HG03521 (cell line): Measurements from ENCODE around the gene UFD1.
A peak's percentile ranks its signal among the peaks of the same experiment; 100 is the strongest.

ENCODE experiments used
- ATAC-seq: cut with Tn5 transposase; IDR thresholded peaks from one replicate; pipeline ENCODE4 v1.9.1; 2021; ENCODE audit warnings: mild to moderate bottlenecking, moderate library complexity; ENCODE audit not compliant: unreplicated experiment

UFD1 gene, protein sequence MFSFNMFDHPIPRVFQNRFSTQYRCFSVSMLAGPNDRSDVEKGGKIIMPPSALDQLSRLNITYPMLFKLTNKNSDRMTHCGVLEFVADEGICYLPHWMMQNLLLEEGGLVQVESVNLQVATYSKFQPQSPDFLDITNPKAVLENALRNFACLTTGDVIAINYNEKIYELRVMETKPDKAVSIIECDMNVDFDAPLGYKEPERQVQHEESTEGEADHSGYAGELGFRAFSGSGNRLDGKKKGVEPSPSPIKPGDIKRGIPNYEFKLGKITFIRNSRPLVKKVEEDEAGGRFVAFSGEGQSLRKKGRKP

DNA sequence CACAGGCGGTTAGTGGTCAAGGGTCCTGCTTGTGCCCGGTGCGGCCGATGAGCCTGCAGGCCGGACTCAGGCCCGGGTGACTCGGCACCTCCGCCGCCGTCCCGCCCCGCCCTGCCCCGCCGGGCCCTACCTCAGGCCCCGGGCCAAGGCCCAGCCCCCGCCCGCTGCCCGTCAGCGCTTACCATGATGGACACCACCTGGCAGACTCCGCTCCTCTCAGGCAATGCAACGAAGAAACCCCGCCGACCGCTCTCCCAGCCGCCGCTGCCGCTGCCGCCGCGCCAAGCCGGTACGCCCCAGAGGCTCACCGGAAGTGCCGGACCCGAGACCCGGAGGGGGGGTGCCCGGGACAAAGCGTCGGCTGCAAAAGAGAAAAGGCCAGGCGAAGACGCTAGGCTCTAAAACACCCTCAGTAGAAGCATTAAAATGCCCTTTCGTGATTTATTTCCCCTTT is at the start of gene UFD1:
Gene UFD1, minus strand, starts transcription at position 293 of the 454 bp plus-strand sequence. Its CDS starts 108 bp downstream, at position 185.
- peak; percentile 47 for ATAC-seq

DNA sequence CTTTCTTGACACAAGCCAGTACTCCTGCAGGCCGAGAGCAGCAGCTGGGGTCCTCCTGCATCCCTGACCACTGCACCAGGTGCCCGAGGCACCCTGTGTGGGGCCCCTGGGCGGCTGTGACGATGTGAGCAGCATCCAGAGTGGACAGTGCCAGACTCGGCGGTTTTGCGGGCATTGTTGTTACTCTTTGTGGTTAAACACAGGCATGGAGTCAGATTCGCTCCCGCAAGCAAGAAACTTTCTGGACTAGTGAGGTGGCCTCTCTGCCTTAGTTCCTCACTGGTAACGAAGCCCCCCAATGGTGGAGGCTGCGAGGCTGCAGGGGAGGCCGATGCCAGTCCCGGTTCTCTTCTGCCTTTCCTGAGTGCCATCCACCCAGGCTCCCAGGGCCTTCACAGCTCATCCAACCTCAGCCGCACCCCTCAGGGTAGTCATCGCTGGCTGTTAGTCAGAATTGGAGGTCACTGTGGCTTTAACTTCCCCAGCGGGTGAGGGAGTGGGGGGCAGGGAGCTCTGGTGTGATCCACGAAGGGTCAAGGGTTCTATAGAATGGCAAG is 48.9 kb upstream of the UFD1 start:
- ATAC-seq: no peak

DNA sequence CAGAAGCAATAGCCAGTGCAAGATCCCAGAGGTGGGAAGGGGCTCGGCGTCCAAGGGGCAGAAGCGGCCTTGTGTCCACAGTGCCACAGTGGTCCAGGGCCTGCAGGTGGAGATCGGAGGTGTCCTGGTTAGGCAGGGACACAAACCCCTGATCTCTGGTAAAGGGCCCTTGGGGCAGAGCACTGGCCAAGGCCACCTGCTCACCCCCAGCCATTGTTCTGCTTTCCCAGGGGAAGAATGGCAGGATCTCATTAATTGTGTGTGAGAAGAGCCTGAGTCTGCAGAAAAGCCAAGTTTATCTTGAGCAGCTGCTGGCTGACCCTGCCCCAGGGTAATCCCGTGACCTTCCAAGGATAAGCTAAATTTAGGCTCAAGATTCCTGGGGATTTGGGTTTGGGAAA is 48.3 kb upstream of the UFD1 start:
- no peak for ATAC-seq

DNA sequence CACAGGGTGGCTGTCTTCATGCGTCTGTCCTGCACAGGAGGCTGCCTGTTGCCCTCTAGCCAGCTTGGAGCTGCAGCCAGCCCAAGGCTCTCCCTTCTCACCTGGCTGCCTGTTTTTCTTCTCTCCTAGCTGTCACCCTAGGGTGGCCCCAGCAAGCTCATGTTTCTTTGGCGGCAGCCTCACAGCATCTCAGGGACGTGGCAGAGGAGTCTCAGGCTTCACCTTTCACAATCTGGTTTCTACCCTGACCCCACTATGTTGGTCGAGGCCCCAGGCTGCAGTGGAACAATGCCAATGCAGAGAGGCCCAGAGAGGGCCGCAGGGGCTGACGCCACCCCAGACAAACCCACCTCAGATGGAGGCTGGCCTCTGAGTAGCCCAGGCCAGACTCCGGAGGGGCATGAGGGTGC is 47.7 kb upstream of the UFD1 start:
- no peak for ATAC-seq

DNA sequence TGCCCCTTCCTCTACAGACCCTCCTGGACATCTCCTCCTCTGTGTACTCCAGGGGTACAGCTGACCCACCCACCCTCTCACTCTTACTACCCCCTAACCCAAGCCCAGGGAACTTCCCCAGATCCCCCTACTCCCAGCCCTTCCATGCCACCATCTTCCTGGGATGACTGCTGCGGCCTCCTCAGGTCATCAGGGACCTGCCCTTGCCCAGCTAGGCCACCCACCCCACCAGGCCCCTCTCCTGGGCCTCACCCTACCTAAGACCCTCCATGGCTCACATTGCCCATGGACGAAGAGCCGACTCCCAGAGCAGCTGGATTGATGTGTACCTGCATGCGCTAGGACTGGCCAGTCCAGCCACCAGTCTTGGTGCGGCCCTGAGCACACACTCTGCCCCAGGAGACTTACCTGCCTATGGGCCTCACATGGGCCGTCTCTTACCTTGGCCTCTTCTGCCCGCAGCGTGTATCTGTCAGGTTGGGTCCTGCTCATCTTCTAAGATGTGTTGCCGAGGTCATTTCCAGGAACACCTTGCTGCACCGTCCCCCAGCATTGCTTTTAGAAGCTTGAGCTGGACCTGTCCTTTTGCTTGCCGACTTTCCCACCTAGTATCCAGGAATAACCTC is 47.2 kb upstream of the UFD1 start:
- no peak for ATAC-seq

DNA sequence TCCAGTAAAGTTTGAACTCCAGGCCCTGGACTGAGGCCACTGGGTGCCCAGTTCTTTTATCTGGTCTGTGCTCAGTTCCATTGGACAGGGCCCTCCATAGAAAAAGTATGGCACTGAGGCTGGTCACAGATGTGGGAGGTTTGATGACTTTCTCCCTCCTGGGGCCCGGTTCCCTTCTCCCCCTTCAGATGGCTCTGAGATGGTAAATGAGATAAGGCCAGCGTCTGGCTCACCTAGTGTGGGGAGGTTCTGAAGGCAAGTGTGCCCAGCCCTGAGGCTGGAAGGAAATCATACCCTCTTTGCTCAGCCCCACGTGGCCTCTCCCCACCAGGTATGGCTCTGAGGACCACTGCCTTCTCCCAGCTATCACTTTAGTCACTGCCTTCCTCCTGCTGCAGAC is 46.7 kb upstream of the UFD1 start:
- no peak for ATAC-seq

DNA sequence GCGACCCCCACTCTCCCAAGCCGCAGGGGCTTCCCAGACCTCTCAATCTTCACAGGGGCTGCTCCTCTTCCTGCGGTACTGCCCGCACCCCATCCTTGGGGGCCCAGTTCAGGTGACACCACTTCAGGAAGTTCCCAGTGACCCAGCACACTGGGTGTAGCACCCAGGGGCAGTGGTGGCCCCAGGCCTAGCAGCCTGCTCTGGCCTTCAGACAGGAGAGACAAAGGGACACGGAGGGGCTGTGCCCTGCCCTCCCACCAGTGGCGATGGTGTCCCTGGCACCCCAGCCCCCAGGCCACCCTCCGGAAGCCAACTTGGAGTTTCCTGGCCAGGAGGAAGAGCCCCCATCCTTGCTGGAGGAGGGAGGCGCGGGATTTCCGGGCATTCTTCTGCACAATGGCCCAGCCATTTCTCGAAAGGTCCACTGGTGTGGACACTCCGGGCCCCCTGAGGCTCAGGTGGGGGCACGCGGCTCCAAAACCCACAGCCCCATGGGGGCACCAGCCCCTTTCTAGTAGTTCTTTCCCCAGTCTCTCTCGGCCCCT is 46.2 kb upstream of the UFD1 start:
- ATAC-seq: no peak

DNA sequence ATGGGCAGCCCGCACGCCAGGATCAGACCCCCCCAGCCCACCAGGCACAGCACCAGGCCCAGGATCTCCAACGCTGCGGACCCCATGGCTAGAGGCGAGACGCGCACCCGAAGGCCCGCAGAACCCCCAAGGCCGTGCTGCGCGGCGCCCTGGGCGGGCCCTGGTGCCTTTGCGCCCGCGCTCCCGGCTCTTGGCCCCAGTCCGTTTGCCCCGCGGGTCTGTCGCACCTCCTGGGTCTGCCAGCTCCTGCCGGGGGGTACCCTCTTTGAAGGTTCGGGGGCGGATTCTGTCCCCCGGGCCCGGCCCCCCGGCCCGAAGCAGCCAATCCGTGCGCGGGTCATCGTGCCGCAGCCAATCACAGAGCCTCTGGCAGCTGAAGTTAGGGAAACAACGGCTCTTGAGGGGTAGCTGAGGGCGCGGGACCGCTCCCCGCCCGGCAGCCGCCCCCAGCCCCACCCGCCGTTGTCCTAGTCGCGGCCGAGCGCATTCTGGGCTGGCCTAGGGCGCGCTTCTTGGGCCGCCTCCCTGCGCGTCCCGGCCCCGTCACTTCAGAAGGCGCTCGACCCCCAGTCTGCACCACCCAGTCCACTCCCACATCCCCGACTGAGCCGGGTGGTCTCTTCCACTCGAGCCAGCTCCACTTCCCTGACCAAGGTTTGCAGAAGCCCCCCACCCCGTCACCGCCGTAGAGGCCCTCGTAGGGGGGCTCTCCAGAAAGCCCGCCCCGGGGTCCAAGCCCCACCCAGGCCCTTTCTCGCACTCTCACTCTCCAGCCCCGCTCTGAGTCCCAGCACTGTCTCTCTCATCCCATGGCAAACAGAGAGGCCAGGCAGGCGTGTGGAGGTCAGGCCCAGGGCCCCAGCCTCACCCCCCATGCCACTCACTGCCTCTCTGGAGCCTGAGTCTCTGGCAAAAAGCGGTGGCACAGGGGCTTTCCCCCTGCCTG is 45.5 kb upstream of the UFD1 start, which contains the start of gene CLDN5:
Gene CLDN5, minus strand, starts transcription at position 241 of the 946 bp plus-strand sequence. Its CDS starts 155 bp downstream, at position 86.
- no peak for ATAC-seq

DNA sequence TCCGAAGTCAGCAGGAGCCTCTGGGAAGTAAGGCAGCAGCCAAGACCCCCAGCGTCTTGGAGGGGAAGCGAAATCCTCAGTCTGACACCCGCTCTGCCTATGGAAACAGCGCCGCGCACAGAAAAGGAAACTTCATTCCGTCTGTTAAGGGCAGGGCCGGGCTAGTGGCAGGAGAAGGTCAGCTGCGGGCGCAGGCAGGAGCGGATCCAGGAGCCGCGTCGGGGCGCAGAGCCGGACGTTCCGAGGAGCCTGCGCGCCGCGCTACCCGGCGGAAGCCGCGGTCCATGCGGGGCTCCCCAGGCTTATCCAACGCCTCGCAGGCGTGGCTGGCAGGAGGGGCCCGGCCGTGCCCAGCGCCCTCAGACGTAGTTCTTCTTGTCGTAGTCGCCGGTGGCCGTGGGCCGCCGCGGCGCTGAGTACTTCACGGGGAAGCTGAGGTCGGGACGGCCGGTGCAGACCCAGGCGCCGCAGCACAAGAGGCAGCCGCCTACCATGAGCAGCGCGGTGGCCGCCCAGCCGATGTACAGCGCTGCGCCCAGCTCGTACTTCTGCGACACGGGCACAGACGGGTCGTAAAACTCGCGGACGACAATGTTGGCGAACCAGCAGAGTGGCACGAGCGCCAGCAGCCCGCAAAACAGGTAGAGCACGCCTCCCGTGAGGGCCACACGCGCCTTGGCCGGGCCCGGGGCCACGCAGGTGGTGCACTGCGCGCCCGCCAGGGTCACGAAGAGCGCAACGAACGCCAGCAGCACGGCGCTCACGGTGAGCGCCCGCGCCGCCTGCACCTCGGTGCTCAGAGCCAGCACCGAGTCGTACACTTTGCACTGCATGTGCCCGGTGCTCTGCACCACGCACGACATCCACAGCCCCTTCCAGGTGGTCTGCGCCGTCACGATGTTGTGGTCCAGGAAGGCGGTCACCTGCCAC is 44.5 kb upstream of the UFD1 start:
- ATAC-seq: no peak

DNA sequence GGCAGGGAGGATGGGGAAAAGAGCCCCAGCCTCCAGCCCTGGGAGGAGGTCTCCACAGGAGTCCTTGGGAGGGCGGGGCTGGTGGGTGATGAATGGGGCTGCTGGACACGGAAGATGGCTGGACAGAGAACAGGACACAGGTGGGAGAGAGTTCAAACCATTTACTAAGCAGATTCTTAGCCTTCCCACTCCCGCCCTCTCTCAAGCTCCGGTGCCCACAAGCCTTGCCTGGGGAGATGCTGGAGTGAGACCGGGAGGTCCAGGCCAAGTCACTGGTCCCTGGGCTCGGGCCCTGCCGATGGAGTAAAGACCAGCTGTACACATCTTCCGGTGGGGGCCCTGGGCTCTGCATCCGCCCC is 43.9 kb upstream of the UFD1 start:
- no peak for ATAC-seq

DNA sequence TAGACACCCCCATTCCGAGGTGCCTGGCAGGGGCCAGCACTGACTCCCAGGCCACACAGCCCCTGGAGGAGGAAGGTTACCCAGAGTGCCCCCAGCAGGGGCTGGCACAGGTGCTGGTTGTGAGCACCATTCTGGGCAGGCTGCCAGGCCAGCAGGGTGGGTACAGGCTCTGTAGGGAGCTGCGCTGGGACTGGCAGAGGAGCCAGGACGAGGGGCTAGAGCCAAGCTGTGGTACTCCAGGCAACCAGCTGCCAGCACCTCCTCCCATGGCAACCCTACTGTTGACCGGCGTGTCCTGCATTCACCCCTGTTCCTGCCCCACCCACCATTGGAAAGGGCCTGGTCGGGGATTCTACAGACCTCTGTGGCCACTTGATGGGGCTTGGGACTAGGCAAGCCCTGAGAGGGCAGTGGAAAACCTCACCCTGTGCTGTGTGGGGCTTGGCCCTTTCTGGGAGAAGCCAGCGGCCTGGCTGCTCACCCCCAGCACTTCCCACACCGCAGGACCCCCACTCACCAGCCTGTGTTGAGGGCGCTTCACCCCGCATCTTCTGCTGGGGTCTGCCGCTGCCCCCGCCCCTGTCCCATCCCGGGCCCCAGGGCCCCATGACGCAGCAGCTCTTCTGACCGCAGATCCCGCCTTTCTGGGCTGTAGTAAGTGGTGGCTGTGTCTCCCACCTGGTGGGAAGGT is 43.3 kb upstream of the UFD1 start:
- ATAC-seq: no peak

DNA sequence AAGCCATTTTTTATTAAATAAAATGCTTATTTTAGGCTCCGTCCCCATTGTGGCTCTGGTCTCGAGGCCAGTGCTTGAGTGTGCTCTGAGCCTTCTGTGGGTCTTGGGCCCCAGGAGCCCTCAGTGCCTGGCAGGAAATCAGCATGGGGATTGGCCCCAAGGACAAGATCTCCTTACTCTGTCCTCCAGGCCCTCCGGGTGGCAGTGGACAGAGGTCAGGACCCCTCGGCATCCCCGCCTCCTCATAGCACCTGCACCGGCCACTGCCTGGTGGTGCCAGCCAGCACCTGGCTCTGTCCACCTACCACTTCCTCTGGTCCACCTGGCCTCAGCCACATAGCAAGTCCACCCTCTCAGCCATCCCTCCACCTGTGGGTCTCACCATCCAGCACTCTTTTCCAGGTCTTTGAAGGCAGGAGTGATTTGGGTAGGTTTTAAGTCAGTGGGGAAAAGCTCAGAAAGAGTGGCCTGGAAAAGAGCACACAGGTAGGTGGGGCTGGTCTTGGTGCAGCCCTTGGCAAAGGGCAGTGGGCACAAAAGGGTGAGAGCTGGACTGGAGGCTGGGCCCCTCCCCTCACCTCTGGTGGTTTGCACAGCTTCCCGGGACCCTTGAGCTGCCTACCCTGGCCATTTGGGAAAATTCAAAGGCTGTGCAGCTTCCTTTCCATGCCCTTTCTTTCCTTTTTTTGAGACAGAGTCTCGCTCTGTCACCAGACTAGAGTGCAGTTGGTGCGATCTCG is 41.7 kb upstream of the UFD1 start:
- no peak for ATAC-seq

DNA sequence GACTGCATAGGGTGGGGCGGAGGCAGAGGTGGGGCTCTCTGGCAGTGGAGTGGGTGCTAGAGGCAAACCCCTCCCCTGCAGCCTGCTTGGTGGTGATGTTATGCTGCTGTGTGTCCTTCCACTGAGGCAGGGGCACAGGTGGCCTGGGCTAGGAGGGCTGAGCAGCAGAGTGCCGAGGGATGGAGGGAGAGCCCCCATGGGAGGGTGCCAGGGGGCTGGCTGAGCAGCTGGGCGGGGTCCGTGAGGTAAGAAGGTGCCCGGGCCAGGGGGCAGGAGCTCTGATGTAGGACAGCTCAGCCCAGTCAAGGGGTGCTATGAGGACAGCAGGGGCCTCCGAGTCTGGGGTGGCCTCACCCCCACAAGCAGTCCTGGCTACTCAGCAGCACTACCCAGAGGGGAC is 41.0 kb upstream of the UFD1 start:
- no peak for ATAC-seq

DNA sequence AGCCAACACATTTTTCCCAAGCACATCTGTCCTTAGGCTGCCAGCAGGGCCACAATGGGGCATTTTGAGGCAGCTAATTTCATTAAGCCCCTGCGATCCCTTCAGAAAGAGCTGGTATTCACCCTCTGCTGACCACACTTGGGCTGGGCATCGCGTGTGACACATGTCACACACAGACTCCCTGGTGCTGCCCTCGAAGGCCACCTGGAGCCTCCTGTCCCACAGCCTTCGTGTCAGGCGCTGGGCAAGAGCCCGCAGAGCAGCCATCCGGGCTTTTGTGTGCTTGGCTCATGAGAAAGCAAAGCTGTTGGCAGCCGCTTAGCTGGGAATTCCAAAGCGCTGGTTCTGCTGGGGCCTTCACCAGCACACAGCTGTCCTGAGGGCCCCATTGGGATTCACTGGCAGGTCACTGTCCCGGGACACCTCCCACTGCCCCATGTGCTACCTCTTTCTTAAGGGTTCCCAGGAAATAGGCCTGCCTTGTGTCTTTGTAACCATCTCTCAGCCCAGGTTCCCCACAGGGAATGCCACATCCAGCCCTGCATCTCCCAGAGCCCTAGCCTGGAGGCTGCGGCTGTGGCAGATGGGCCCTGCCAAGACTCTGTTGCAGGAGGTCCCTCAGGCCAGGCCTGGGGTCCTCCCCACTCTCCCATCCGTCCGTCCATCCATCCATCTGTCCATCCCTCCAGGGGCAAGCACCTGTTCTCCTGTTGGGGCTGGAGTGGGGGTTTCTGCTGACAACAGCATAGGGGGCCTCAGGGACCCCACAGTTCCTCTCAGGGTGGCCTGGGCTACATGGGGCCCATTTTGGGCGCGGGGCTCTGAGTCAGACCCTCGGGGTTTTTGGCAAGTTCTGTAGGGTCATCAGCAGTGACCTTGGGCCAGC is 40.3 kb upstream of the UFD1 start:
- no peak for ATAC-seq

DNA sequence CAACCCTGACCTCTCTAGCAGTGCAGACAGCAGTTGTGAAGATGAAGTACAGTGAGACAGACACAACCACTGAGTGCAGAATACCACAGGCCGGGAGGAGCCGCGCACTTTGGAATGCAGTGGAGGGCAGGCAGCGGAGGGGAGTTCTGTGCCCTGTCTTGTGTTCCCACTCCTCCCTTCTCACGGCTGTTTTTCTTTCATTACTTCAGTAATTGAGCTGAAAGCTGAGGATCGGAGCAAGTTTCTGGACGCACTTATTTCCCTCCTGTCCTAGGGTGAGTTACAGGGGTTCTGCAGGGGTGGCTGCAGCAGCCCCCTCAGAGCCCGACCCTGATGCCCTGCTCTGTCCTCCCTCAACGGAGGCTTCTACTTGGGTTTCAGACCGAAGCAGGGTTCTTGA is 39.6 kb upstream of the UFD1 start:
- ATAC-seq: no peak

DNA sequence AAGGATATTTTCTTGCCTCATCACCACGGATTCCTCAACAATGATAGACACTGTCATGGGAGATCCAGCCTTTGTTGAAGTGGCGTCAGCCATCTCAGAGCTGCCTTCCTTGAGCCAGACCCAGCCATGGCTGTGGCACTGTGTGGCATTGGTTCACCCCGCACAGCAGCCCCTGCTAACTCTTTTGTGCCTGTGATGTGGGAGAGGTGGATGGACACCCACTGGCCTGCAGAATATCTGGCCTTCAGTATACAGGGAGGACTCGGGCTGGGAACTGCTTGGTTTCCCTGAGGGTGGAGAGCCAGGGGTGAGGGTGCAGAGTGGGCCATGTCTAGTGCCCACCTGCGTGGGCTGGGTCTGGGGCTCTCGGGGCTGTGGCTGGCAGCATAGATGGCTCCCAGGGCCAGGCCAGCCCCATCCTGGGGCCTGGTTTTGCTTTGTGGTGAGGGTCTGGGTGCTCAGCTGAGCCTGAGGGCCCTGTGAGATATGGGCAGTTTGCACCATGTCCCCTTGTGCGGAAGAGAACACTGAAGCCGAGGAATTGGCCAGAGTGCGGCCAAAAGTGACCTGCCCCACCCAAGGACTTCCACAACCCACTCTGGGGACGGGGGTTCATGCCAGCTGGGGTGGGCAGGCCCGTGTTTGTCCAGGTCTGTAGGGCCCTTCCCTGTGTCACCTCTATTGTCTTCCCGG is 39.1 kb upstream of the UFD1 start:
- ATAC-seq: no peak

DNA sequence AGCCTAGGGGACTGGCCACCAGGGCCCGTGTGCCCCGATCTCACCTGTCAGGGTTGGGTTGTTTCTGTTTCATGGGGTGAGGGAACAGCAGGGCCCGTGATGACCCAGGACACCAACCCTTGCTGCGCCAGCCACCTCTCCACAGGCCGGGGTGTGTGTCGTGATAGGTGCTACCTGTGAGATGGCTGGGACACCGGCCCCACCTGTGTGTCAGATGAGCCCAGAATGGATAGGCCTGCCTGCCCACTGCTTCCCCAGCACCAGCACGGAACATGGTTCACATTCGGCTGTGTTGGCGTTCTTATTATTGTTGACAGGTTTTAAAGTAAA is 38.1 kb upstream of the UFD1 start:
- no peak for ATAC-seq
